Upper lobe of left lung (tissue), 4 donors: ENCODE data around the gene CERS2.

ENCODE experiments used
- CTCF ChIP-seq, 6 experiments: fragments of 450-650 bp in 4 of 6; fragments of 200-600 bp in 2 of 6; sonication (generic) in 2 of 6; IDR thresholded peaks; one replicate each; pipeline ENCODE4 v1.5.1; 2016 to 2019; ENCODE audit warnings: antibody characterized with exemption in 6 of 6
- EP300 ChIP-seq, 4 donors: sonication (generic); formaldehyde crosslinking; IDR thresholded peaks; one replicate each; pipeline ENCODE4 v1.5.1; 2017; ENCODE audit warnings: antibody characterized with exemption in 4 of 4, control low read depth in 2 of 4
- POLR2A ChIP-seq, 4 donors: fragments of 450-650 bp; IDR thresholded peaks; one replicate each; pipeline ENCODE4 v1.5.1; 2016 to 2017; ENCODE audit warnings: antibody characterized with exemption in 4 of 4, mild to moderate bottlenecking in 2 of 4
- POLR2AphosphoS5 ChIP-seq, 2 donors: sonication (generic); formaldehyde crosslinking; IDR thresholded peaks; one replicate each; pipeline ENCODE4 v1.5.1; 2017; ENCODE audit warnings: antibody characterized with exemption in 2 of 2

- TF ChIP-seq CTCF (IDR thresholded peaks at IDR 0.05) (no peak), EP300 (IDR thresholded peaks at IDR 0.05) (no peak), POLR2A (IDR thresholded peaks at IDR 0.05) (no peak), POLR2AphosphoS5 (IDR thresholded peaks at IDR 0.05) (no peak)
These were observed 42.9 kb downstream of the CERS2 start for GRCh38 chr1:150931773-150932172.
